Heart left ventricle (tissue), 16 donors: ENCODE results near the gene PRPSAP1. TPM values are rescaled to one million over a fixed set of nuclear protein-coding genes. Genes with fewer than 3 reads are reported as not detected.

Experiments used
- ATAC-seq, 4 donors: fragments of 200-7000 bp; cut with Tn5 transposase; one replicate each; pipeline ENCODE4 v1.9.1; 2020 to 2022; ENCODE audit warnings: moderate library complexity in 4 of 4, mild to moderate bottlenecking in 3 of 4, moderate number of reproducible peaks in 1 of 4
- DNase-seq, 5 donors: peaks; one replicate each; pipeline ENCODE4 v3.0.0-alpha.2; 2020
- H3K27ac ChIP-seq, 12 donors: fragments of 200-600 bp; sonication (generic) in 4 of 12; one replicate each; pipeline versions ENCODE4 v1.5.0 to v1.8.0; 2016 to 2022; ENCODE audit warnings: mild to moderate bottlenecking in 2 of 12
- H3K27me3 ChIP-seq, 9 donors: fragments of 200-600 bp; sonication (generic) in 2 of 9; one replicate each; pipeline versions ENCODE4 v1.5.1 to v1.8.0; 2016 to 2022; ENCODE audit warnings: mild to moderate bottlenecking in 3 of 9
- H3K36me3 ChIP-seq, 9 donors: fragments of 200-600 bp; sonication (generic) in 2 of 9; one replicate each; pipeline versions ENCODE4 v1.5.0 to v1.8.0; 2018 to 2022; ENCODE audit warnings: mild to moderate bottlenecking in 2 of 9
- H3K4me1 ChIP-seq, 12 donors: fragments of 200-600 bp; sonication (generic) in 4 of 12; one replicate each; pipeline versions ENCODE4 v1.5.0 to v1.8.0; 2016 to 2022; ENCODE audit warnings: mild to moderate bottlenecking in 3 of 12
- H3K4me3 ChIP-seq, 12 donors: fragments of 200-600 bp; sonication (generic) in 4 of 12; one replicate each; pipeline versions ENCODE4 v1.5.0 to v1.8.0; 2017 to 2022; ENCODE audit warnings: mild to moderate bottlenecking in 9 of 12, moderate library complexity in 4 of 12
- H3K9me3 ChIP-seq, 12 donors: fragments of 200-600 bp; sonication (generic) in 4 of 12; one replicate each; pipeline versions ENCODE4 v1.5.0 to v1.8.0; 2016 to 2022; ENCODE audit warnings: mild to moderate bottlenecking in 1 of 12
- POLR2A ChIP-seq, 2 donors: fragments of 450-650 bp; IDR thresholded peaks; one replicate each; pipeline ENCODE4 v1.6.1; 2017; ENCODE audit warnings: antibody characterized with exemption in 2 of 2, mild to moderate bottlenecking in 2 of 2, moderate library complexity in 2 of 2
- WGBS, 4 donors: extraction: QIAGEN DNeasy Blood & Tissue Kit in 2 of 4; methylation state at CpG; one replicate each; pipeline versions ENCODE4 v1.1.5 to v1.1.7; 2013 to 2018; 5-methylcytosine and 5-hydroxymethylcytosine counted together
- intact Hi-C, 10 donors: fragments of 100-400 bp; cut with DNase I; formaldehyde crosslinking; loops; one replicate each; pipeline versions ENCODE4 v1.11.1 to v1.14.2; 2022
- polyA plus RNA-seq, 2 donors: library from polyadenylated mRNA; stranded (reverse); fragments of 200-250 nt; gene quantifications; one replicate each; pipeline ENCODE4 v1.2.3, GENCODE V29; 2013
- total RNA-seq, 9 donors: library from RNA; depleted of rRNA in 2 of 9; stranded (reverse); fragments of >200 nt in 2 of 9; fragmentation: NEBNext Ultra II Directional in 3 of 9; extraction: Animal tissue kit (Norgen Biotek cat#: 25700) in 3 of 9; gene quantifications; one replicate each; pipeline versions ENCODE4 v1.1.0 to v1.2.4, GENCODE V29; 2016 to 2023
- TF ChIP-seq, protein P1 (sequence below), 12 donors: fragments of 200-600 bp; sonication (generic) in 4 of 12; IDR thresholded peaks; one replicate each; pipeline versions ENCODE4 v1.5.0 to v1.8.0; 2018 to 2022; ENCODE audit warnings: antibody characterized with exemption in 12 of 12, mild to moderate bottlenecking in 5 of 12
- donor health status: ischemic (EF 13 %, LVEDD 7.1; RV severe dilation, severe dysfunction).
- donor health status: healthy with polysubstance abuse.
- donor health status: DM: no; HTN: yes; CAD: no.
- donor health status: DM: no; HTN: no; CAD: no.
- donor health status: ischemic (EF 25% LVEDD 6.9; RV normal size, moderate dysfunction).
- donor health status: ischemic (EF 25% LVEDD 5.7; RV mildly dilated, moderate dysfunction).
- donor health status: healthy.
- donor health status: DM: yes; HTN: yes; CAD: no.
- donor health status: ischemic (EF 35%, LVEDD 5.7; RV mildly dilated, moderate dysfunction).
- donor health status: nonischemic (EF 11% LVEDD 7.7; RV severe dilation, severe dysfunction).
- donor health status: DM: yes; HTN: yes; CAD: no.
- donor health status: PGD.
- donor health status: ischemic (EF 29% LVEDD 5.4; RV normal size, mild dysfunction).
- donor health status: nonischemic (EF 23%, LVEDD 6.1; RV moderate dilation, normal function).

Gene PRPSAP1
- total and polyA plus RNA-seq, 11 donors, result 22.7 to 39.7 (median 30.9) TPM

DNA sequence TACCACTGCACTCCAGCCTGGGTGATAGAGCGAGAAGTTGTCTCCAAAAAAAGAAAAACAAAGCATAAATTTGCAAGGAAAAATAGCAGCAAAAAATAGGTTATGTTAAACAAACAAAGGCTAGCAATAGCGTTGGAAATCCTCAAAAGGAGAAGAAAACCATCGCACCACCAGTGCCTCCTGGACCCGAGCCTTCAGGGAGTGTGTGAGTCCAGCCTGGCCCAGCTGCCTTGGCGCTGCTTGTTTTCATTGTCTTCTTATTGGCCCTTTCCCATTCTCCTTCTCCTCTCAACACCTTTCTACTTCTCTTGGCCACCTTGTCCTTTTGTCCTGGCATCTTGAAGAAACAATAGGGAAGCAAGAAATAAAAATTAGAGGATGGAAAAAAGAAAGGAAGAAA, 93.0 kb downstream of the PRPSAP1 start:
- no peak overlapping the region for H3K4me3 ChIP-seq
- ATAC-seq (no peak), DNase-seq (no peak)
- intact Hi-C loops, result no loop called here
- TF ChIP-seq, protein P1, sequence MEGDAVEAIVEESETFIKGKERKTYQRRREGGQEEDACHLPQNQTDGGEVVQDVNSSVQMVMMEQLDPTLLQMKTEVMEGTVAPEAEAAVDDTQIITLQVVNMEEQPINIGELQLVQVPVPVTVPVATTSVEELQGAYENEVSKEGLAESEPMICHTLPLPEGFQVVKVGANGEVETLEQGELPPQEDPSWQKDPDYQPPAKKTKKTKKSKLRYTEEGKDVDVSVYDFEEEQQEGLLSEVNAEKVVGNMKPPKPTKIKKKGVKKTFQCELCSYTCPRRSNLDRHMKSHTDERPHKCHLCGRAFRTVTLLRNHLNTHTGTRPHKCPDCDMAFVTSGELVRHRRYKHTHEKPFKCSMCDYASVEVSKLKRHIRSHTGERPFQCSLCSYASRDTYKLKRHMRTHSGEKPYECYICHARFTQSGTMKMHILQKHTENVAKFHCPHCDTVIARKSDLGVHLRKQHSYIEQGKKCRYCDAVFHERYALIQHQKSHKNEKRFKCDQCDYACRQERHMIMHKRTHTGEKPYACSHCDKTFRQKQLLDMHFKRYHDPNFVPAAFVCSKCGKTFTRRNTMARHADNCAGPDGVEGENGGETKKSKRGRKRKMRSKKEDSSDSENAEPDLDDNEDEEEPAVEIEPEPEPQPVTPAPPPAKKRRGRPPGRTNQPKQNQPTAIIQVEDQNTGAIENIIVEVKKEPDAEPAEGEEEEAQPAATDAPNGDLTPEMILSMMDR (IDR thresholded peaks at IDR 0.05), result no peak
- no peak for TF ChIP-seq POLR2A (IDR thresholded peaks at IDR 0.05)
- WGBS, 4 donors, result 74 to 79% (median 77%) methylated on average over 5 of the region's 5 CpGs
- H3K9me3 ChIP-seq, result no peaks in the 10 kb centered on the region
- H3K27me3 ChIP-seq, result no peaks in the 10 kb centered on the region
- H3K27ac ChIP-seq, result peak overlapping the region in 1 of 12 donors; percentile 28
- H3K4me1 ChIP-seq, result peaks cover 0 to 42% (median 11%) of the 10 kb centered on the region in 12 donors
- H3K36me3 ChIP-seq, result no peaks in the 10 kb centered on the region

DNA sequence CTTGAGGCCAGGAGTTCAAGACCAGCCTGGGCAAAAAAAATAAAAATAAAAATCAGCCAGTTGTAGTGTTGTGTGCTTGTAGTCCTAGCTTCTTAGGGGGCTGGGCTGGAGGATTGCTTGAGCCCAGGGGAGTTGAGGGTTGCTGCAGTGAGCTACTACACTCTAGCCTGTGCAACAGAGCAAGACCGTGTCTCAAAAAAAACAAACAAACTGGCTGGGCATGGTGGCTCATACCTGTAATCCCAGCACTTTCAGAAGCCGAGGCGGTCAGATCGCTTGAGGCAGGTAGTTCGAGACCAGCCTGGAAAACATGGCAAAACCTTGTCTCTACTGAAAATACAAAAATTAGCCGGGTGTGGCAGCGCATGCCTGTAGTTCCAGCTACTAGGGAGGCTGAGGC, 93.5 kb downstream of the PRPSAP1 start:
- DNase-seq, result no peak
- 93 to 98% (median 95%) methylated on average over 7 of the region's 7 CpGs for WGBS, 4 donors

More for the DNA sequence above, 93.5 kb downstream of the PRPSAP1 start:
- no peak overlapping the region for H3K27ac ChIP-seq
- TF ChIP-seq, protein P1 (IDR thresholded peaks at IDR 0.05), result no peak
- TF ChIP-seq POLR2A (IDR thresholded peaks at IDR 0.05), result no peak
- peaks cover 0 to 42% (median 11%) of the 10 kb centered on the region in 12 donors for H3K4me1 ChIP-seq
- intact Hi-C loops, result no loop called here
- H3K9me3 ChIP-seq, result no peaks in the 10 kb centered on the region
- no peaks in the 10 kb centered on the region for H3K27me3 ChIP-seq
- no peaks in the 10 kb centered on the region for H3K36me3 ChIP-seq
- no peak for ATAC-seq
- H3K4me3 ChIP-seq, result no peak overlapping the region

Other genes starting within 250 kb of the PRPSAP1 start
- gene FOXJ1, start 212.7 kb downstream of the PRPSAP1 start, total RNA-seq, result not detected
- not detected for gene FOXJ1, start 212.7 kb downstream of the PRPSAP1 start, polyA plus RNA-seq
- gene RNF157, start 113.4 kb downstream of the PRPSAP1 start, total RNA-seq, result 1 to 10 TPM; 3.9 to 7.4 (median 5.2) TPM
- 1 to 10 TPM; 3.6 to 5.5 TPM for gene RNF157, start 113.4 kb downstream of the PRPSAP1 start, polyA plus RNA-seq
- gene UBALD2, start 88.6 kb downstream of the PRPSAP1 start, total RNA-seq, result 10 to 100 TPM in 8 of 9 donors, 1 to 10 TPM in 1; 8.5 to 49.8 (median 24.5) TPM
- gene UBALD2, start 88.6 kb downstream of the PRPSAP1 start, polyA plus RNA-seq, result 10 to 100 TPM; 12.5 to 18.5 TPM
- gene QRICH2, start 45.6 kb downstream of the PRPSAP1 start, total RNA-seq, result 1 to 10 TPM; 1.0 to 2.7 (median 1.6) TPM
- gene QRICH2, start 45.6 kb downstream of the PRPSAP1 start, polyA plus RNA-seq, result 1 to 10 TPM; 2.1 to 2.7 TPM
- gene SPHK1, start 30.7 kb upstream of the PRPSAP1 start, total RNA-seq, result 10 to 100 TPM in 3 of 9 donors, 1 to 10 TPM in 6; 2.6 to 13.8 (median 4.6) TPM
- 10 to 100 TPM in 1 of 2 donors, 1 to 10 TPM in 1; 2.6 to 20.5 TPM for gene SPHK1, start 30.7 kb upstream of the PRPSAP1 start, polyA plus RNA-seq
- 10 to 100 TPM; 23.0 to 36.1 (median 31.8) TPM for gene UBE2O, start 99.2 kb upstream of the PRPSAP1 start, total RNA-seq
- gene UBE2O, start 99.2 kb upstream of the PRPSAP1 start, polyA plus RNA-seq, result 10 to 100 TPM; 16.0 to 19.3 TPM
- gene AANAT, start 113.7 kb upstream of the PRPSAP1 start, total RNA-seq, result not detected
- gene AANAT, start 113.7 kb upstream of the PRPSAP1 start, polyA plus RNA-seq, result under 1 TPM in 1 of 2 donors, not detected in 1; 0.19 TPM
- 10 to 100 TPM in 7 of 9 donors, 1 to 10 TPM in 2; 6.3 to 49.4 (median 14.1) TPM for gene RHBDF2, start 147.5 kb upstream of the PRPSAP1 start, total RNA-seq
- gene RHBDF2, start 147.5 kb upstream of the PRPSAP1 start, polyA plus RNA-seq, result 10 to 100 TPM; 11.7 to 18.3 TPM
- gene CYGB, start 183.8 kb upstream of the PRPSAP1 start, total RNA-seq, result 10 to 100 TPM; 11.8 to 37.9 (median 21.9) TPM
- gene CYGB, start 183.8 kb upstream of the PRPSAP1 start, polyA plus RNA-seq, result 10 to 100 TPM; 16.7 to 25.9 TPM
- gene PRCD, start 186.1 kb upstream of the PRPSAP1 start, total RNA-seq, result 1 to 10 TPM; 1.1 to 4.9 (median 2.7) TPM
- gene PRCD, start 186.1 kb upstream of the PRPSAP1 start, polyA plus RNA-seq, result 1 to 10 TPM; 1.2 to 7.6 TPM
- gene ST6GALNAC2, start 231.9 kb upstream of the PRPSAP1 start, total RNA-seq, result 1 to 10 TPM; 3.3 to 7.8 (median 5.6) TPM
- 1 to 10 TPM; 2.1 to 2.3 TPM for gene ST6GALNAC2, start 231.9 kb upstream of the PRPSAP1 start, polyA plus RNA-seq